HFFc6 (cell line): ENCODE measurements around the gene TULP4. TPM values are rescaled to one million over a fixed set of nuclear protein-coding genes. Genes with fewer than 3 reads are reported as not detected.

Source experiments
- DNase-seq: peaks from one replicate; pipeline ENCODE4 v3.0.0-alpha.2; 2018
- H3K27ac Mint-ChIP-seq: 2 replicates; pipeline ENCODE4 v1.8.0; 2020; ENCODE audit warnings: mild to moderate bottlenecking, mixed read lengths
- H3K27me3 Mint-ChIP-seq: 2 replicates; pipeline ENCODE4 v1.8.0; 2021; ENCODE audit warnings: mild to moderate bottlenecking, moderate library complexity, mixed read lengths; ENCODE audit not compliant: insufficient read depth
- H3K36me3 Mint-ChIP-seq: 2 replicates; pipeline ENCODE4 v1.8.0; 2021; ENCODE audit warnings: low read depth, mixed read lengths
- H3K4me1 Mint-ChIP-seq: 2 replicates; pipeline ENCODE4 v1.8.0; 2020; ENCODE audit warnings: low read depth, mixed read lengths
- H3K4me3 Mint-ChIP-seq: 2 replicates; pipeline ENCODE4 v1.8.0; 2020; ENCODE audit warnings: mild to moderate bottlenecking, moderate library complexity, mixed read lengths
- H3K9me3 Mint-ChIP-seq: 2 replicates; pipeline ENCODE4 v1.8.0; 2020; ENCODE audit warnings: mild to moderate bottlenecking, mixed read lengths
- CTCF ChIP-seq: fragments of 200-600 bp; sonication (generic); IDR thresholded peaks from 2 replicates; pipeline ENCODE4 v1.5.0; 2021; ENCODE audit warnings: antibody characterized with exemption, mild to moderate bottlenecking
- total RNA-seq, 6 experiments: library from RNA; stranded (reverse); fragmentation: NEBNext Ultra II Directional; extraction: Animal tissue kit (Norgen Biotek cat#: 25700); gene quantifications; 2 replicates in 1 of 6; 3 replicates in 5 of 6; pipeline ENCODE4 v1.2.3, GENCODE V29; 2021

Gene TULP4
- total RNA-seq, 6 experiments from 2014 or later = 48.4 to 55.2 (median 51.8) TPM

- Mint-ChIP-seq H3K36me3 (peaks cover 6% of the 10 kb centered on the region; the same call in 1 of the 2 replicates), H3K27ac (no peak overlapping the region)
These were observed 192.9 kb downstream of the TULP4 start for GRCh38 chr6:158505194-158505593.

GRCh38 chr6:158506601-158507000 lies 194.3 kb downstream of the TULP4 start:
- Mint-ChIP-seq H3K27ac (no peak overlapping the region), H3K9me3 (no peaks in the 10 kb centered on the region), H3K36me3 (peaks cover 10% of the 10 kb centered on the region; the same call in 1 of the 2 replicates), H3K4me1 (no peaks in the 10 kb centered on the region), H3K4me3 (no peak overlapping the region), H3K27me3 (no peaks in the 10 kb centered on the region; the same call in 1 of the 2 replicates)
- TF ChIP-seq CTCF = peak; percentile 49; the same call in 1 of the 2 replicates
- no peak for DNase-seq

More at GRCh38 chr6:158505194-158505593, 192.9 kb downstream of the TULP4 start:
- no peaks in the 10 kb centered on the region for H3K9me3 Mint-ChIP-seq
- no peak for DNase-seq
- peaks cover 4% of the 10 kb centered on the region for H3K4me1 Mint-ChIP-seq
- no peak overlapping the region for H3K4me3 Mint-ChIP-seq
- H3K27me3 Mint-ChIP-seq = no peaks in the 10 kb centered on the region; the same call in 1 of the 2 replicates
- no peak for TF ChIP-seq CTCF

- H3K36me3 Mint-ChIP-seq = peaks cover 10% of the 10 kb centered on the region; the same call in 1 of the 2 replicates
- no peak for TF ChIP-seq CTCF
- no peaks in the 10 kb centered on the region; the same call in 1 of the 2 replicates for H3K27me3 Mint-ChIP-seq
- H3K4me1 Mint-ChIP-seq = no peaks in the 10 kb centered on the region
- H3K9me3 Mint-ChIP-seq = no peaks in the 10 kb centered on the region
- no peak overlapping the region for H3K4me3 Mint-ChIP-seq
- DNase-seq = no peak
- H3K27ac Mint-ChIP-seq = no peak overlapping the region
These were observed 194.9 kb downstream of the TULP4 start for GRCh38 chr6:158507174-158507573.

DNA sequence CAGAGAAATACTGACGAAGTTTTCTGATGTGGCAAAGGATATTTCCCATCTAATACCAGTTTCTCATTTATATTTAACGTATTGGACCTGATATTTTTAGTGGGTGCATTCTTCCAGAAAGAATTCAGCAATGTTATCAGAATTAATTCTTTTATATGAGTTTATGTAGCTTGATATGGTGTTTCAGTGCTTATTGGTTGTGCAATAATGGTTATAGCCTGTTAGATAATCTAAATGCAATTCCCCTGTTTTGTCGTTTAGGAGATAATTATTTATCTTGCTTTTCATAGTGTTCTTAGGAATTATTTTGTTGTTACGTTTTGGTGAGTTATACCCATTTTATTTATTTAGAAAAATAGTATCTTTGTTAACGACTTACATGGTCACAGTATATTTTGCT lies 196.2 kb downstream of the TULP4 start:
- Mint-ChIP-seq H3K4me3 (no peak overlapping the region), H3K9me3 (no peaks in the 10 kb centered on the region), H3K27me3 (no peaks in the 10 kb centered on the region; the same call in 1 of the 2 replicates), H3K27ac (no peak overlapping the region), H3K4me1 (no peaks in the 10 kb centered on the region), H3K36me3 (peaks cover 10% of the 10 kb centered on the region; the same call in 1 of the 2 replicates)
- TF ChIP-seq CTCF = no peak
- no peak for DNase-seq

DNA sequence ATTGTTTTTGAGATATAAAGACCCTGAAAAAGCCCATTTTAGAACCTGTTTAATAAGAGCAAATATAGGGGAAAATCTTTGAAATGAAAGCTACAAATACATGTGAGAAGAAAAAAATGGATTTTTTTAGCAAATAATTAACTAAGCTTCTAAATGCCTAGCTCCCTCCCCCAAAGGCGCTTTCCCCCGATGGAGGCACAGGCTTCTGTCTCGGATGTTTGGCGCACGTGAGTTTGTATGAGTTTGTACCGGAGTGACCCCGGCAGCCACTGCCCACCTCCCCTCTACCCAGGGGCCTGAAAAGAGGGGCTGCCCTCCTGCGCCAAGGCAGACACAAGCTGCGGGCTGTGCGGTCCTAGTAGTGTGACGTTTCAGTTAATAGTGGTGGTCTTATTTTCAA lies 197.2 kb downstream of the TULP4 start:
- Mint-ChIP-seq H3K27ac (no peak overlapping the region), H3K27me3 (no peaks in the 10 kb centered on the region; the same call in 1 of the 2 replicates), H3K9me3 (no peaks in the 10 kb centered on the region), H3K4me1 (no peaks in the 10 kb centered on the region), H3K36me3 (peaks cover 10% of the 10 kb centered on the region; the same call in 1 of the 2 replicates), H3K4me3 (no peak overlapping the region)
- no peak for DNase-seq
- no peak for TF ChIP-seq CTCF

- TF ChIP-seq CTCF = no peak
- H3K27ac Mint-ChIP-seq = no peak overlapping the region
- H3K4me3 Mint-ChIP-seq = no peak overlapping the region
These were observed 200.5 kb downstream of the TULP4 start for GRCh38 chr6:158512809-158513208.

More at GRCh38 chr6:158512809-158513208, 200.5 kb downstream of the TULP4 start:
- no peak for DNase-seq
- Mint-ChIP-seq H3K4me1 (peaks cover 5% of the 10 kb centered on the region), H3K9me3 (no peaks in the 10 kb centered on the region), H3K36me3 (0 out of 2 replicates have a peak, but pooled peaks cover 4% of the 10 kb centered on the region), H3K27me3 (peaks cover 8% of the 10 kb centered on the region)
